GM21717 (cell line): ENCODE data around the gene PRKN.
"Not testable (repeated sequence)": the region's sequence is repeated elsewhere in the genome, so short reads cannot be mapped to it uniquely, and the experiment has no call there.

ENCODE experiments used
- ATAC-seq: cut with Tn5 transposase; IDR thresholded peaks from one replicate; pipeline ENCODE4 v1.9.1; 2021; ENCODE audit warnings: mild to moderate bottlenecking, moderate library complexity; ENCODE audit not compliant: unreplicated experiment

The PRKN gene

DNA sequence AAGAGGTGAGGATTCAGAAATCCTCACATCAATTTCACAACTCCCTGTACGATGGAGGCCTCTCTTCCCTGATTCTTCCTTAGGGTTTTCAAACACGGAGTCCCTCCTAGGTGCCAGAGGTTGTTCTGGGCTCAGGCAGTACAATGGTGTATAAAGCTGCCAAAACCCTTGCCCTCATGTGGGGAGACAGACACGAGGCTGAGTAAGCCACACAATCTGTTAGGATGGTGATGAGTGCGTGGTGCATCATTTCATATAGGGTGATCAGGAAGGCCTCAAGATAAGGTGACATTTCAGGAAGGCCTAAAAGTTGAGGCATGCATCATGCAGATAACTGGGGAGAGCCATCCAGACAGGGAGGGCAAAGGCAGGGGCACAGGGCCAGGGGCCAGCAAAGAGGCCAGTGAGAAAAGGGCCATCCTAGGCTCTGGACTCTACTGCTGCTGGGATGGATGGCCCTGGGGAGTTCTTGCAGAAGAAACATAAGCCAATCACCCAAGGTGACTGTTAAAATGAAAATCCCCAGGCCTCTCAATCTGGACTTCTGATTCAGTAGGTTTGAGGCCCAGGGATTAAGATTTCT lies 186.5 kb downstream of the PRKN start:
- no peak for ATAC-seq

DNA sequence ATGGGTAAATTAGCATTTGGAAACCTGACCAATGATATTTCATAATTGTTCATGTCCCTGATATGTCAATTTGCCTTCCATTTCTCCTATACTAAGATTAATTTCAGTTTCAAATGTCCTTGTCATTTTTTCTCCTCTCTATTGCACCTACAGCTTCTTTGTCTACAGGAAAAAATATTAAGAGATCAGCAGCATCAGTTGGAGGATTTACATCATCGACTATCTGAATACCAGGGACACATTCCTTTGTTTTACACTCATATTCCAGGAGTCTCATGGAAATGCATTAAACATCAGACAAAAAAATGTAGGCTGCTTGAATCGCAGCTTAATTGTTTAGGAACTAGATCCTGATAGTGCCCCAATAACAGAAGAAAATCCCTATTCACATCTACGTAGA lies 188.2 kb downstream of the PRKN start:
- no peak for ATAC-seq

DNA sequence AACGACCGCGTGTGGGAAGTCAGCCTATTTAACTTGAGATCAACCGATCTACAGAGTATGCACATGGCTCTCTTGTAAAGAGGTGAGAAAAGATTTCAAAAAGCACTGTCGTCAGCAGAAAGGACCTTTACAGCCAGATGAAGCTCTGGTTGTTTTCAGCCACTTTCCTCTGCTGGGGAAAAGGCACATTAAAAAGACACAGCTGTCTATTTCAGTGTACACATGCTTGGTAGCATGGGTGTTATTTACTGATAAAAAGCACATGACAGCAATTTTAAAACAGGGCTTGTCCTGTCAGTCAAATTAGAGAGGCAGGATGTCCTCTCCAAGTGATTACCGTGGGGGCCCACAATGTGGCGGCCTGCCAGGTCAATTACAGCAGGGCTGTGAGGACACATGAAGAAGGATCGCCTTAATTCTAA lies 188.9 kb downstream of the PRKN start:
- ATAC-seq: no peak

DNA sequence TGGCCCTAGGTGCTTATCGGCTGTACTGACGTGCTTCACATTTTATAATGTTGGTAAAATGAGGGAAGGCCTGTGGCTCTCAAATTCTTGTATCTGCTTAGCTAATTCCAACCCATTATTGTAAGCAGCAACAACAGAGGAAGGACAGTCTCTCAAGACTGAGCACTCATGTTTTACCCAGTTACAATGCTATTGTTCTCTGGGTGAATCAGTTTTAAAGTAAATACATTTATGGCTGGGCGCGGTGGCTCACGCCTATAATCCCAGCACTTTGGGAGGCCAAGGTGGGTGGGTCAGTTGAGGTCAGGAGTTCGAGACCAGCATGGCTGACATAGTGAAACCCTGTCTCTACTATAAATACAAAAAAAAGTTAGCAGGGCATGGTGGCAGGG lies 194.6 kb downstream of the PRKN start:
- no peak for ATAC-seq

DNA sequence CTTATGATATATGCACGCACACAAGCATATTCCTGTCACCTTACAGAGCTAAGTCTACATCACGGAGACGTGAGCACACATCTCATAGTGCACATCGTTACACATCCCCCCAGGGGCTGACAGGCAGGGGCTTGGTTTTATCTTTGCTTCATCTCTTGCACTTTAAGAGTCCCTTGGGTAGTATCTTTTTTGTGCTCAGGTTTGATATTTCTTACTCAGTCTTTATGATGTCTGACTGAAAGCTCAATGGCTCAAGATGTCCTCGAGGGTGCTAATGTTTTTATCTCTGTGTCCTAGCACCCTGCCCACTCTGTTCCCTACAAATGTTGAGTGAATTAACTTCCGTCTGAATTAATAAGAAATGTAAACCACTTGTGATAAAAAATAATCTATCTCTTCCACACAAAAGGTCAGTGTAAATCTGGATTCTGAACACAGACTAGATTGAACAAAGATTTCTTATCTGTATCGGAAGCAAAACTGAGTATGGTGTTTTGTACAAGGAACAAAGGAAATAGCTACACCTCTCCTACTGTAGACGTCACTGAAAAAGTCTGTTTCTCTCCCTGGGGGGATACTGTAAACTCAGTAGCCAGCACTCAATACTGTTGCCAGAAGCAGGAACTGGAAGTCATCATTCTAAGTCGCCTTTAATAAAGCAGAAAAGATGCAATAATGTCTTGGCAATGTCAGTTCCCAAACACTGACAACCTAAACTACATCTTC lies 195.1 kb downstream of the PRKN start:
- no peak for ATAC-seq

DNA sequence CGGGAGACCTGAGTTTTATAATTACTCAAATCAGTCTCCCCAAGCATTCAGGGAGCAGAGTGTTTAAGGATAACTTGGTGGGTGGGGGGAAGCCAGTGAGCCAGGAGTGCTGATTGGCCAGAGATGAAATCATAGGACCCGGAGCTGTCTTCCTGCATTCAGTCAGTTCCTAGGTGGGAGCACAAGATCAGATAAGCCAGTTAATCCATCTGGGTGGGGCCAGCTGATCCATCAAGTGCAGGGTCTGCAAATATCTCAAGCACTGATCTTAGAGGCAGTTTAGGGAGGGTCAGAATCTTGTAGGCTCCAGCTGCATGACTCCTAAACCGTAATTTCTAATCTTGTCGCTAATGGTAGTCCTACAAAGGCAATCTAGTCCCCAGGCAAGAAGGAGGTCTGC lies 196.2 kb downstream of the PRKN start:
- not testable (repeated sequence) for ATAC-seq

DNA sequence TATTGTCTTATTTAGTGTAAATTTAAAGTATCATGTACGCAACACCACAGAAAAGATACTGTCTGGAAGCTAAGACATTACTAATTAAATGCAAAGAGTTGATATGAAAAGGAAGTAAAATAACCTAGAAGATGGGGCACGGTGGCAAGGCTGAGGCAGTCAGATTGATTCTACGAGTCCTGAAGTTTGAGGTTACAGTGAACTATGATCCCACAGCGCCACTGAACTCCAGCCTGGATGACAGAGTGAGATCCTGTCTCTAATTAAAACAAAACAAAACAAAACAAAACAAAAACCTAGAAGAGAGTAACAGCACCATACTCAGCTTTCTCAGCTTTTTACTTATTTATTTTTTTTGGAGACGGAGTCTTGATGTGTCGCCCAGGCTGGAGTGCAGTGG lies 199.0 kb downstream of the PRKN start:
- no peak for ATAC-seq

DNA sequence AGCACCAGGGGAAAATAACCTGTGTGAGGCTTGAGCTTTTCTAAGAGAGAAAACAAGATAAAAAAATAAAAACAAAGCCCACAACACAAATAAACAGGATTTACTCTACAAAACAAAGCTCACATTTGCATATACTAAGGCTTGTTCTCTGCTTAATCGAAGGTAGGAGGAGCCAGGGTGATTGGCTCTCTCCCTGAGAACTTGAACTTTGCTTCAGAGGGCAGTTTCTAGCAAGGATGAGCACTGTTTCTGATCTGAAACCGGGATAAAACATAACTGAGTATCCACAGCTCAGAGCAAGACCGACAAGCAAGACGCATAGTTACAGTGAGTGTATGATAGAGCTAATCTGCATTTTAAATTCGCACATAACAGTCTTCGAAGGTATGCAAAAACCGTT lies 200.6 kb downstream of the PRKN start:
- no peak for ATAC-seq

DNA sequence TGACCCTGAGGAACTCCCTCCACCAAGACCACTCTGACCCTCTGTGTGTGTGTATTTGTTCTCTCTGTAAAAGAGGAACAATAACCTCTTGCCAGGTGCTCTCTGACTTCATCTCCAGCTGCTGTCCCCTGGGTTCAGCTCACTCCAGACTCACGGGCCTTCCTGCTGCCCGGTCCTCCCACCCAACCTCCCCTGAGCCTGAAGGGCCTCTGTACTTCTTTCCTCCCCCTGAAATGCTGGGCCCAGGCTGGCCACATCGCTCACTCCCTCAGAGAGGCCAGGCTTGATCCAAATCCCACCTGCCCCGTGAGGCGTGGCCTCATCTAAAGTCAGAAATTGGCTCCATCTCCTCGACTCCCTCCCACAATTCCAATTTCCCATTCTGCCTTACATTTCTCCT lies 202.4 kb downstream of the PRKN start:
- no peak for ATAC-seq

DNA sequence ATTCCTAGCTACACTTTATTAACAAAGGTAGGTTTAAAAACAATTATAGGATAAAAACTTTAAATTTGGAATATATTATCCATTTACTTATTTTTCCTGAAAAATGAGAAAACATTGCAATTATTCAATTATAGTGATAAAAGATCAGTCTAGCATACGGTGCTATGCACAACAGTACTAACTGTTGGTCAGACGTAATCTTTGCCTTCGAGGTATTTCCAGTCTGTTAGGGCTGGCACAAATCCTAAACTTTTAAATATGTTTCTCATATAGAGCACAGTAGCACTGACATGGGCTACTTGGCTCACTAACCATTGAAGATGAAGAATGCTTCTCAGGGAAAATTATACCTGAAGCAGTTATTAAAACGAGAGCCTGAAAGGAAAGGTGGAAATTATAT lies 214.8 kb downstream of the PRKN start:
- no peak for ATAC-seq

DNA sequence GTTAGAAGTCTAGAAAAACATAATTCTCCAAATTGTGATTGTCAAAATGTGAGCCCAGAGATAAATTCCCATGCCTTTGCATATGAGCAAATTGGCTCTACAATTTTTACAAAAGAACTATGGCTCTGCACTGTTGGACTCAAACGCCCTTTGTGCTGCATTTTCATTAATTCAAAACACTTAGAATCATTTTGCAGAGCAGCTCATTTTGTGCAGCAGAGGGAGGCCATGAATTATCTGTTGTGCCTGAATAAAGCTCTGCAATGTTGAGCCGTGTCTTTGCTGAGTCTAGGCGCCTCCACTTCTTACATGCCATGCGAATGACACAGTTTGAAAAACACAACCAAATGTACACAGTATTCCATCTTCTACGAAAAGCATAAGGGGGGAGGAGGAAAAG lies 230.2 kb downstream of the PRKN start:
- no peak for ATAC-seq

DNA sequence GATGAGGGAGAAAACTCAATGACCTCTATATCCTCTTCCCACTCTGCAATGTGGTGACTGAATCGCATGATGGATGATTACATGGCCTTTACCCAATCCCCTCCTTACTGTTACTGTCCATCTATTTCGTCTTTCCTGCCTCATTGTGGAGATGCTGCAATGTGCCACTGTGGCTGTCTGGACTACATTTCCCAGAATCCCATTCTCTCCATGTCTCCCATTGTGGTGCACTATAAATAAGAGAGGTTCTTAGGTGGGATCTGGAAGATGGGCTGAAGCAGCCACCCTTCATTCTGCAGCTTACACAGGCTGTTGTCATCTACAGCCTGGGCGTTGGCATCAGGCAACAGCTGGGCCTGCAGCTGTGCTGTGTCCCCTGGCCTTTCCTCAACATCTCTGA lies 233.6 kb downstream of the PRKN start:
- ATAC-seq: no peak

DNA sequence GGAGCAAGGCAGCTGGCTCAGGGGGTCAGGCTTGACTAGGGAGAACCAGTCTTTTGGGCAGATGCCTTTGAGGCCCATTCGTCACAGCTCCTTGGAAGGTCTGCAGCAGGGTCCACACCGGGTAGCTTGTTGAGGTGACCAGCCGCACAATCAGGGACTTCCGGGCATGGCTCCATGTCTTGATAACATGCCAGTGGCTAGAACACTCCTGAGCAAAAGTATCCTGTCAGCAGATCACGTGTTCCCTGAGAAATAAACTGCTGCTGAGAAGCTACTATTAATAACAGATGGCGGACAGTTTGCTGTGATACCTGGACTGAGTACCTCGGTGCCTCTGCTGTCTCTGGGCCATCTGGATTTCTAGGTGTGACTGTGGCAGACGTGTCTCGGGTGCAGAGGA lies 235.9 kb downstream of the PRKN start:
- ATAC-seq: no peak

DNA sequence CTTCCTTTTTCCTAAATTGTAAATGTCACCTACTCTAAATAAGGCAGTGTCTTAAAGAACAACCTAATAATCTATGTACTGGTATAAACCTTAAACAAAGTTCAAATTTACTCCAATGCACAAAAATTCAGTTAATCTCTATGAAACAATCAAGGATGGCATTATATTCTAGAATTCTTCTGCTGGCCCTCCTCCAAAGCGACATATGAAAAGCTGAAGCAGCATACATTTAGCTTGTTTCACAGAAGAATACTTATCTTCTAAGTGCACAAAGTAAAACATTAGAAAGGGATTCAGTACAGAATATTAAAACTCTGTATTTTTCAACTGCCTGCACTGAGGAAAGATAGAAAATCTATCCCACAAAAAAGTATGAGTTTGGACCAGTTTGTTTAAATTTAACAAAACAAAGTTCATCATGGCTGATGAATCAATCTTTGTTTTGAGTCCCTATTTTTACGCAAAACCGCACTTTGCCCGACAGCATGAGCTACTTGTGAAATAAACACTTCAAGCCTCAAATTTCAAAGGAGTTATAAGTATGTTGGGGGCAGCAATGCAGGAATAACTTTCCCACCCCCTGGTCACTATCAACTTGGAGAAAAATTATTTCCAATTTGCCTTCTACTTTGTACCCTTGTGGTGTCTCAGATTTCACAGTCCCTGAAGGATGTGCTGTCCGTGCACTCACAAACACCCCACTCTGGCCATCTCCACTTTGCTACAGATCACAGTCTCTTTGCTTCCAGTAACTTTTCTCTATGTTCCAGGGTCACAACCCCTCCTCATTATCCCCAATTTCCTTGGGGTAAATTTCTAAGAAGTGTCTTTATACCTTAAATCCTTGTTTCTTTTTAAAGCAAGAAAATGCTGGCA lies 238.2 kb downstream of the PRKN start:
- no peak for ATAC-seq

DNA sequence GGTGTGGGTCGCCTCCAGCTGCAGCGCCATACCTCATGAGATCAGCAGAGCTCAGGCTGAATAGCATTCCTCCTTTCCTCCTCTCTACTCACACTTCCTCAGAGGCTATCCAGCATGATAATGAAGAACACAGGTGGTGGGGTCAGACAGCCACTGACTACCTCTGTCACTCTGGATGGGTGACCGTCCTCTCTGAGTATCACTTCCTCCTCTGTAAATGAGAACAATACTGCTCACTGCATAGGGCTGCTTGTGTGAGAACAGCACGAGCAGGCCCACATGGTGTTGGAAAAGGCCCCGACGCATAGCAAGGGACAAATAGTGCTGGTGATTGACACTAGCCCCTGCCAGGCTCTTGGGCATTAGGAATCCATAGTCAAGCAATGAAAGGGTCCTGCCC lies 239.1 kb downstream of the PRKN start:
- ATAC-seq: no peak

DNA sequence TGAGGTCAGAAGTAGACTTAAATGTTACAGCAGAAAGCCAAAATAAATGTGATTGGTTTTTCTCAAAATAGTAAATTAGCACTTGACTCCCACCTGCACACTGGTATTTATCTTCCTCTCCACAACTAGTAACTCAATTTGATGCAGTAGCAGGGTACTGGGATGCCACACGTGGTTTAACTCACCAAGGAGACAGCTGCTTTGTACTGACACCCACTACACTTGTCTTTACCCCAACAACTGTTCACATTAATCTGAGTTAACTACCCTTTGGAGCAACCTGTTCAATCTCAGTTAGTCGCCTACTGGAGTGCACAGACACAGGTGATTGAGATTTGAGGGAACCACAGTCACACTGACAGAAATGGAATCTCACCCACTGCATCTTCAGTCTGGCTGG lies 242.1 kb downstream of the PRKN start:
- no peak for ATAC-seq

DNA sequence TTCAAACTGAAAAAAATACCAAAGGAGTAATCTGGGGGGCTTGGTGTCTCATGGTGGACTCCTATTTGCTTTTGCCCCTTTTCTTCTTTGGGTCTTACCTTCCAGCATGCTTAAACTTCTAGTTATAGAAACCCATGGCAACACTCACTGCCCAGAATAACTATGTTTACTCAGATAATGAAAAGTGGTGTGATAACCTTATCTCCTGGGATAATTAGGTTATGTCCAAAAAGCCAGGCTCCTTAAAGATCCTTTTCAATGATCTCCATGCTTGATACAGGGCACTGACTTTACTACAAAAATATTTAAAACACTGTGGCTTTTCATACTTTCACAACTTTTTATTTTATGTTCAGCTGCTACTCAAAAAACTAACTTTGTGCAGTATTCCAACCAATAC lies 245.6 kb downstream of the PRKN start:
- no peak for ATAC-seq

DNA sequence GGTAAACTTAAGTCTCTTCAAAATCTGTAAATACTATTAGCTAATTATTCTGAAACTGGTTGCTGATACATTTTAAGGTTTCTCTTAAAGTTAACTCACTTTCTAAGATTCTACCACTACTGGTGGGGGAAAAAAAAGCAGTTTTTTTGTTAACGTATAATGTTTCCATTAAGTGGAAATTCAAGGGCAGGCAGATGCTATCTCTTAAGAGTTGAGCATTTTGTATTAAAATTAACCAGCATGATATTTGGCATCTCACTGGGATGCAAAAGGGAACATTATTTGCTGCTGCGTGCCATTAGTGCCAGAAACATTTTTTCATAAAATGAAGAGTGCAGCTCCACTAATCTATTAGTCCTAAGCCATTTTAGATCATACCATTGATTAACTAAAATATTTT lies 246.2 kb downstream of the PRKN start:
- no peak for ATAC-seq

DNA sequence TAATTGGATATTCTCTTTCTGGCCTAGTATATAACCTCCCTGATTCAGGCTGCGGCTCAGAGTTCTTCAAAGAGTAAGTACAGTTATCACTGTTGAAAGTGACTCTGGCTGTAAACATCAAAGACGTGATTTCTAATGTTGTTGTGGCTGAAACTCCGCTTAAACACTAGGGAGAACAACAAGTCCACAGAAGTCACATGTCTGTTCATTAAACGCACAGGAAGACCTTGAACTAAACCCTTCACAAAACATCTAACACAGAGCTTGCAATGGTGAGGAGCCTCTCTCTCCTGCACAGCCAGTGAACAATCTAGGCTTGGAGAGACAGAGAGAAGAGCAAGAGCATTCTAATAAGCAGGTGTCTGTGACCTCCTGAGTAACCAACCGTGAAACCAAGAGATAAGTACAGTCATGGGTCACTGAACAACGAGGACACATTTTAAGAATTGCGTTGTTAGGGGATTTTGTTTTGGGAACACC lies 249.3 kb downstream of the PRKN start:
- ATAC-seq: no peak

DNA sequence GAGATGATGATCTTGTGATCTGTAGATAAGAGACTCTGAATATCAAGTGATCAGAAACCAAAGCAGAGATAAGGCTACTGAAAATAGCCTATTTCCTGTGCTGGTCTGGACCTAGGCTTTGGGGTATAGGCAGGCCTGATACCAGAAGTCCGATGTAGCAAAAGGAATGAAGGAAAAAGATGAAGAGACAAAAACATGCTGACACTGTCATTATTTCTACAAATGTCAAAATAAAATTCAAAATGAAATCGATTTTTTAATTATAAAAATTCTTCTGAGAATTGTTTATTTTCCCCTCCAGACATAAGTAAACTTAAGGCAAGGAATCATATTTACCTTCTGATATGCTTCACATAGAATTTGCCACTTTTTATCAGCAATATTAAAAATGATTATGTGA lies 252.8 kb downstream of the PRKN start:
- no peak for ATAC-seq

DNA sequence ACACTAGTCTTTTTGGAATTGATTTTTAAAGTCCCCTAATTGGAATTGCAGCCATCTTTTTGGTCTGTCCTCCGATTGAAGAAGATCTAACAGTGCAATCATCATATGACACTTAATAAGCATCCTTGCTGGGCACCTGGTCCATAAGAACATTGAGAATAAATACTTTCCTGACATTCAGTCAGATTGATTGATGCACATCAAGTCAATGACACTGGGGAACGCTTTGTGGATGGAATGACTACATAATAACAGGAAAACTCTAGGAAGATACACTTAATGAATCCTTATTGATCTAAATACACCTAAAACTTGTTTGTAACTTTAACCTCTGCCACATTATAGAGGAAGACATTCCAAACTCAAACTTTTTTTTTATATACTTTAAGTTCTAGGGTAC lies 255.7 kb downstream of the PRKN start:
- no peak for ATAC-seq

DNA sequence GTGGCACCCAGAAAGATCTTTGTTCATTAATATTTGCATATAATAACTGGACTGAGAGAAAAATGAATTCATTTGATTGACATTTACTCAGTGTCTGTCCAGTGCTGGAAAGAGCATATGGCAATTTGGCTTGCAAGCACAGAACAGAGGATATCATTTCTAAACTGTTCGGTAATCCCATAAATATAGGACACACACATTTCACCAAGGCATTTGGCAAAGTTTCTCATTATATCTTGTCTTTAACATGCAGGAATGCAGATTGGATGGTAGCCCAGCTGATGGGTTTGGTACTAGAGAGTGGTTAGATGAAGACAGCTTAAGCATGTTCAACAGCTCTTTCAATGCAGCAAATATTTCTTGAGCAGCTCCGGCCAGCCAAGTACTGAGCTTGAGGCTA lies 259.2 kb downstream of the PRKN start:
- ATAC-seq: no peak
